ENCODE results near the gene TTC6.

GRCh38 chr14:37620856-37621255 lies 25.4 kb downstream of the TTC6 start:
- TF ChIP-seq CTCF (IDR thresholded peaks at IDR 0.05; ENCODE audit: insufficient read depth, low read depth, low read length) (no peak), EZH2 (IDR thresholded peaks at IDR 0.05; ENCODE audit: insufficient read depth, low read length) (no peak)

Measured in astrocyte (in vitro differentiated cells and primary cell).